LNCaP clone FGC (cell line): ENCODE measurements around the gene PIK3AP1.

ENCODE experiments used
- DNase-seq: peaks from one replicate; pipeline ENCODE4 v3.0.0-alpha.2; 2011; ENCODE audit warnings: low read depth
- H3K4me3 ChIP-seq: 2 replicates; pipeline ENCODE4 v1.5.1; 2011; ENCODE audit warnings: mild to moderate bottlenecking, low read depth, low read length, control low read depth
- CTCF ChIP-seq: IDR thresholded peaks from 2 replicates; pipeline ENCODE4 v1.5.1; 2012; ENCODE audit warnings: mild to moderate bottlenecking; ENCODE audit not compliant: control insufficient read depth, insufficient read depth; ENCODE audit errors: extremely low read depth

PIK3AP1 gene

GRCh38 chr10:96656839-96657238 lies 63.5 kb downstream of the PIK3AP1 start:
- H3K4me3 ChIP-seq, result no peak overlapping the region
- DNase-seq, result no peak
- no peak for TF ChIP-seq CTCF

GRCh38 chr10:96656198-96656577 lies 64.1 kb downstream of the PIK3AP1 start:
- TF ChIP-seq CTCF, result no peak
- no peak overlapping the region for H3K4me3 ChIP-seq
- no peak for DNase-seq

GRCh38 chr10:96655461-96656197 lies 64.7 kb downstream of the PIK3AP1 start:
- no peak overlapping the region for H3K4me3 ChIP-seq
- no peak for TF ChIP-seq CTCF
- no peak for DNase-seq

GRCh38 chr10:96651998-96652431 lies 68.3 kb downstream of the PIK3AP1 start:
- TF ChIP-seq CTCF, result no peak
- no peak overlapping the region for H3K4me3 ChIP-seq
- no peak for DNase-seq

- no peak for DNase-seq
- TF ChIP-seq CTCF, result no peak
- H3K4me3 ChIP-seq, result no peak overlapping the region
Observed at GRCh38 chr10:96650958-96651357, 69.4 kb downstream of the PIK3AP1 start.

- no peak overlapping the region for H3K4me3 ChIP-seq
- DNase-seq, result no peak
- no peak for TF ChIP-seq CTCF
Observed at GRCh38 chr10:96648297-96648696, 72.0 kb downstream of the PIK3AP1 start.

- TF ChIP-seq CTCF, result no peak
Observed at GRCh38 chr10:96647466-96647865, 72.8 kb downstream of the PIK3AP1 start.

More at GRCh38 chr10:96647466-96647865, 72.8 kb downstream of the PIK3AP1 start:
- no peak for DNase-seq
- no peak overlapping the region for H3K4me3 ChIP-seq
